ENCODE results near the gene MOCS3. TPM values are rescaled to one million over a fixed set of nuclear protein-coding genes. Genes with fewer than 3 reads are reported as not detected.

The MOCS3 gene
- total and polyA plus RNA-seq, 7 experiments from 2014 or later, result 2.5 to 8.9 (median 5.2) TPM

DNA sequence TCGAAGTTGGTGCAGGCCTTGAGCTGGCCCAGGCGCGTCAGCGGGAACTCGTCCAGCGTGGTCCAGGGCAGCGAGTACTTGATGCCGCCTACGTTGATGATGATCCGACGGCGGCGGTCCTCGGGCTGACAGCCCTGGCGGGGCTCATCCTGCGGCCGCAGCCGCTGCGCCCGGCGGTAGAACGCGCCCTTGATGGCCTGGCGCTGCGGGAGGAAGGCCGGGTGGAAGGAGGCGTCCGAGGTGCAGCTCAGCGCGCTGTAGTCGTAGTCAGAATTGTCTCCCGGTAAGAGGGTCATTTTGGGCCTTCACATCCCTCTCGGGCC is 51.4 kb downstream of the MOCS3 start:
- Mint-ChIP-seq H3K36me3 (no peaks in the 10 kb centered on the region), H3K4me1 (peaks cover 0 to 2% (median 0%) of the 10 kb centered on the region in 7 donors), H3K9me3 (no peaks in the 10 kb centered on the region), H3K27ac (no peak overlapping the region), H3K4me3 (no peak overlapping the region), H3K27me3 (peaks cover 5 to 36% (median 21%) of the 10 kb centered on the region in 5 donors)
- Histone ChIP-seq H3K4me3 (ENCODE audit: low read length) (no peak overlapping the region), H3K4me1 (ENCODE audit: control insufficient read depth in 2 of 2, insufficient read depth in 2 of 2, low read length in 2 of 2) (no peaks in the 10 kb centered on the region), H3K36me3 (ENCODE audit: control insufficient read depth in 2 of 3, insufficient read depth in 3 of 3, low read length in 3 of 3) (no peaks in the 10 kb centered on the region), H3K9me3 (ENCODE audit: control insufficient read depth in 2 of 3, low read length in 3 of 3) (no peaks in the 10 kb centered on the region), H3K27me3 (ENCODE audit: control insufficient read depth in 2 of 2, insufficient read depth in 2 of 2, low read length in 2 of 2) (no peaks in the 10 kb centered on the region), H3K27ac (ENCODE audit: low read depth, low read length) (no peak overlapping the region)
- POLR2A ChIA-PET, result no interaction called here
- DNase-seq (no peak), ATAC-seq (no peak)
- CTCF ChIA-PET, result no interaction called here
- intact Hi-C loops (cut with micrococcal nuclease), result no loop called here

DNA sequence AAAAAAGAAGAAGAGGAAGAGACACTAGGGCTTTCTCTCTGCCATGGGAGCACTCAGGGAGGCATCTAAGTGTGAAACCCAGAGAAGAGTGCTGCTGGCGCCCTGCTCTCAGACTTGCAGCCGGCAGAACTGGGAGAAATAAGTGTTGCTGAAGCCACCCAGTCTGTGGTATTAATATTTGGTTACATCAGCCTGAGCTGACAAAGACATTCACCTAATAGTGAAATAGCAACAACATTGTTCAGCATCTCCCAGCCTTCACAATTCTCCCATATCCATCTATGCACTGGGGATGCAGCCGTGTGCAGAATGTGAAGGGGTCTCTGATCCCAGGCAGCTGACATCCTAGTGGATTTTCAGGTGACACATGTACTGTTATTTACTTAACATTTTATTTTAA is 52.3 kb downstream of the MOCS3 start:
- Histone ChIP-seq H3K4me3 (ENCODE audit: low read length) (no peak overlapping the region), H3K4me1 (ENCODE audit: control insufficient read depth in 2 of 2, insufficient read depth in 2 of 2, low read length in 2 of 2) (no peaks in the 10 kb centered on the region), H3K27me3 (ENCODE audit: control insufficient read depth in 2 of 2, insufficient read depth in 2 of 2, low read length in 2 of 2) (no peaks in the 10 kb centered on the region), H3K36me3 (ENCODE audit: control insufficient read depth in 2 of 3, insufficient read depth in 3 of 3, low read length in 3 of 3) (no peaks in the 10 kb centered on the region), H3K27ac (ENCODE audit: low read depth, low read length) (no peak overlapping the region), H3K9me3 (ENCODE audit: control insufficient read depth in 2 of 3, low read length in 3 of 3) (no peaks in the 10 kb centered on the region)
- H3K27me3 Mint-ChIP-seq, result peaks cover 7 to 29% (median 21%) of the 10 kb centered on the region in 5 donors
- no peak overlapping the region for H3K4me3 Mint-ChIP-seq
- H3K9me3 Mint-ChIP-seq, result no peaks in the 10 kb centered on the region
- H3K27ac Mint-ChIP-seq, result no peak overlapping the region
- no peak for ATAC-seq
- H3K4me1 Mint-ChIP-seq, result peaks cover 0 to 2% (median 0%) of the 10 kb centered on the region in 7 donors
- POLR2A ChIA-PET, result no interaction called here
- H3K36me3 Mint-ChIP-seq, result no peaks in the 10 kb centered on the region
- DNase-seq, result no peak
- intact Hi-C loops (cut with micrococcal nuclease), result no loop called here
- CTCF ChIA-PET, result no interaction called here

DNA sequence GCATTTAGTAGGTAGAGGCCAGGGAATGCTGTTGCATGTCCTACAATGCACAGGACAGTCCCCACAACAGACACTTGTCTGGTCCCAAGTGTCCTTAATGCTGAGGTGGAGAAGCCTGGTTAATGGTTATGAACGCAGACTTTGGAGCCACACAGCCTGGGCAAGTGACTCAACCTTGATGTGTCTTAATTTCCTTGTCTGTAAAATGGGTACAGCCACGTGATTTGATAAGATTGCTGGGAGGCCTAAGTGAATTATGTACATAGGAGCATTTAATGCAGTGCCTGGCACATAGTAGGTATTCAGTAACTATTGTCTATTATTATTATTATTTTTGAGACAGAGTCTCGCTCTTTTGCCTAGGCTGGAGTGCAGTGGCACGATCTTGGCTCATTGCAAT is 52.9 kb downstream of the MOCS3 start:
- no peaks in the 10 kb centered on the region for H3K36me3 Mint-ChIP-seq
- H3K4me3 ChIP-seq (ENCODE audit: low read length), result no peak overlapping the region
- H3K4me1 ChIP-seq (ENCODE audit: control insufficient read depth in 2 of 2, insufficient read depth in 2 of 2, low read length in 2 of 2), result no peaks in the 10 kb centered on the region
- no peaks in the 10 kb centered on the region for H3K9me3 ChIP-seq (ENCODE audit: control insufficient read depth in 2 of 3, low read length in 3 of 3)
- no peaks in the 10 kb centered on the region for H3K36me3 ChIP-seq (ENCODE audit: control insufficient read depth in 2 of 3, insufficient read depth in 3 of 3, low read length in 3 of 3)
- no peak for DNase-seq
- intact Hi-C loops (cut with micrococcal nuclease), result no loop called here
- no peak overlapping the region for H3K27ac ChIP-seq (ENCODE audit: low read depth, low read length)
- CTCF ChIA-PET, result no interaction called here
- peaks cover 0 to 2% (median 0%) of the 10 kb centered on the region in 7 donors for H3K4me1 Mint-ChIP-seq
- no peaks in the 10 kb centered on the region for H3K27me3 ChIP-seq (ENCODE audit: control insufficient read depth in 2 of 2, insufficient read depth in 2 of 2, low read length in 2 of 2)
- peaks cover 7 to 26% (median 22%) of the 10 kb centered on the region in 5 donors for H3K27me3 Mint-ChIP-seq
- POLR2A ChIA-PET, result no interaction called here
- no peaks in the 10 kb centered on the region for H3K9me3 Mint-ChIP-seq
- H3K4me3 Mint-ChIP-seq, result no peak overlapping the region
- ATAC-seq, result no peak
- no peak overlapping the region for H3K27ac Mint-ChIP-seq

DNA sequence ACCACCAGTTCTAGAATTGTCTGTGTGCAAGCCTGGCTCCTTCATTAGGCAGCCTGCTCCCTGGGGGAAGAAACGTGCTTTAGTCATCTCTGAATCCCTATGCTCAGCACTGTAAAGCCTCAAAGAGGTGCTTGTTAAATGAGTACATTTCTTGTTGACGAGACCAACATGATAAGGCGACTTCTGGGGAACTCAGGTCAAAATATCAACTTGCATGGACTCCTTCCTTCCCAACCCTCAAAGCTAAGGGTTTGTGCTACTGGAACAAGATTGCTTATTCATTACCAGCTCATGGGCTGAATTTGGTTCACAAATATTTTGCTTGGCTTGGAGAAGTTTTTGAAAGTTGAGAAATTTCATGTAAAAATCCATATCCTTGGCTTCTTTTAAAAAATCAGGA is 53.7 kb downstream of the MOCS3 start:
- intact Hi-C loops (cut with micrococcal nuclease), result no loop called here
- H3K4me3 Mint-ChIP-seq, result no peak overlapping the region
- H3K27ac Mint-ChIP-seq, result no peak overlapping the region
- Histone ChIP-seq H3K4me1 (ENCODE audit: control insufficient read depth in 2 of 2, insufficient read depth in 2 of 2, low read length in 2 of 2) (no peaks in the 10 kb centered on the region), H3K27ac (ENCODE audit: low read depth, low read length) (no peak overlapping the region), H3K9me3 (ENCODE audit: control insufficient read depth in 2 of 3, low read length in 3 of 3) (no peaks in the 10 kb centered on the region), H3K4me3 (ENCODE audit: low read length) (no peak overlapping the region), H3K27me3 (ENCODE audit: control insufficient read depth in 2 of 2, insufficient read depth in 2 of 2, low read length in 2 of 2) (no peaks in the 10 kb centered on the region), H3K36me3 (ENCODE audit: control insufficient read depth in 2 of 3, insufficient read depth in 3 of 3, low read length in 3 of 3) (no peaks in the 10 kb centered on the region)
- H3K36me3 Mint-ChIP-seq, result no peaks in the 10 kb centered on the region
- H3K9me3 Mint-ChIP-seq, result no peaks in the 10 kb centered on the region
- H3K27me3 Mint-ChIP-seq, result peaks cover 9 to 30% (median 28%) of the 10 kb centered on the region in 5 donors
- ChIA-PET POLR2A (no interaction called here), CTCF (no interaction called here)
- DNase-seq (no peak), ATAC-seq (no peak)
- peaks cover 0 to 2% (median 0%) of the 10 kb centered on the region in 7 donors for H3K4me1 Mint-ChIP-seq

Other genes starting within 250 kb of the MOCS3 start
- gene PARD6B, start 227.2 kb upstream of the MOCS3 start, total RNA-seq, result 10 to 100 TPM in 2 of 5 experiments, 1 to 10 TPM in 3; 5.2 to 10.8 (median 7.7) TPM
- 1 to 10 TPM in 1 of 2 donors, under 1 TPM in 1; 0.60 to 1.9 TPM for gene PARD6B, start 227.2 kb upstream of the MOCS3 start, polyA plus RNA-seq
- gene BCAS4, start 163.8 kb upstream of the MOCS3 start, total RNA-seq, result 10 to 100 TPM in 4 of 5 experiments, 1 to 10 TPM in 1; 5.5 to 54.0 (median 45.0) TPM
- 10 to 100 TPM; 23.3 to 24.1 TPM for gene BCAS4, start 163.8 kb upstream of the MOCS3 start, polyA plus RNA-seq
- gene ADNP, start 27.4 kb upstream of the MOCS3 start, total RNA-seq, result 10 to 100 TPM; 51.9 to 73.2 (median 66.3) TPM
- 10 to 100 TPM in 1 of 2 donors, 1 to 10 TPM in 1; 9.6 to 11.0 TPM for gene ADNP, start 27.4 kb upstream of the MOCS3 start, polyA plus RNA-seq
- 10 to 100 TPM; 19.4 to 47.8 (median 40.5) TPM for gene DPM1, start 286 bp upstream of the MOCS3 start, total RNA-seq
- 10 to 100 TPM; 73.8 to 80.9 TPM for gene DPM1, start 286 bp upstream of the MOCS3 start, polyA plus RNA-seq
- gene KCNG1, start 64.3 kb downstream of the MOCS3 start, total RNA-seq, result under 1 TPM in 2 of 5 experiments, not detected in 3; 0.17 to 0.73 TPM
- gene KCNG1, start 64.3 kb downstream of the MOCS3 start, polyA plus RNA-seq, result not detected